Measurements from ENCODE around the gene MYLK.

The MYLK gene

DNA sequence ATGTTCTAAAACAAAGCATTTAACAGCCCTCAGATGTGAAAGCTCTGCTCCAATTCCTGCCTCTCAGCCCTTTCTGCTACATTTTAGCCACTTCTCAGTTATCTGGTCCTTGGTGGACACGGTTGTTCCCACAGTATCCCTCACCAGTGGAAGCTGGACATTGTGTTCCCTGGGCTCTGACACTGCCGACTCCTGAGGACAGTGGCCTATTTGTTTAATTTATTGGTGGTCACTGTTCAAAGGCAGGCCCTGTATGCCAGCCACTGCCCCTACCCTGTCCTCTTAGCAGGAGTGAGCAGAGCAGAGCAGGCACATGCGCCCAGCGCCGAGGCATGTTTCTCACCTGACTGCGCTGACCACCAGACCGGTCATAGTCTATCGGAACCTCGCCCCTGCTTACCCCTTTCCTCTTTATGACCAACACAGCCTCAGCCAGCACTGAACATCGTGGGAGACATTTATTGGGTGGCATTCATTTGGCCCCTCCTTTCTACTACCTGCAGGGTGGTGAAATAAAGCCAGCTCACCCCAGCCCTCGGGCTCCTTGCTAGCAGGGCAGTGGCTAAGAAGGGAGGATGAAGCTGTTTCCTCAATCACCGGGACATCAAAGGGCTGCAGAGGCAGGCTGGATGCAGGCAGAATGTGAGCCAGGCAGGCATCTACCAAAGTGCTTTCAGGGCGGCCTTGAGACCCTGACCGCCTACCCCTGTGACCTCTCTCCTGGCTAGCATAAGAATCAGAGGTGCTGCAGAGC, 245.0 kb downstream of the MYLK start:
- no peak for DNase-seq

DNA sequence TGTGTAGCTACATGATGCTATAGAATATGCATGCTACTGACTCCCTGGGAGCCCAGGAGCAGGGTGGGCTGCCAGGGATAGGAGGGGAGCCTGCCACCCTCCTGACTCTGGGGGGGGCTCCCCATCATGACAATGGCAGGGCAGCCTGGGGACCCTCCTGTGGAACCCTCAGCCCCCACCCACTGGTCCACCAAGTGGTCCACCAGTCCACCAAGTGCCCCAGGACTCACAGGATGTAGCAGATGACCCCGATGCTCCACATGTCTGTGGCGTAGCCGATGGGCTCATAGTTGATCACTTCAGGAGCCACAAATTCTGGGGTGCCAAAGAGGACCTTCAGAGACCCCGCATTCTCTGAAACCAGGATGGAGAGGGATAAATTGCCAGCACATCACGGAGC, 246.3 kb downstream of the MYLK start:
- no peak for DNase-seq

DNA sequence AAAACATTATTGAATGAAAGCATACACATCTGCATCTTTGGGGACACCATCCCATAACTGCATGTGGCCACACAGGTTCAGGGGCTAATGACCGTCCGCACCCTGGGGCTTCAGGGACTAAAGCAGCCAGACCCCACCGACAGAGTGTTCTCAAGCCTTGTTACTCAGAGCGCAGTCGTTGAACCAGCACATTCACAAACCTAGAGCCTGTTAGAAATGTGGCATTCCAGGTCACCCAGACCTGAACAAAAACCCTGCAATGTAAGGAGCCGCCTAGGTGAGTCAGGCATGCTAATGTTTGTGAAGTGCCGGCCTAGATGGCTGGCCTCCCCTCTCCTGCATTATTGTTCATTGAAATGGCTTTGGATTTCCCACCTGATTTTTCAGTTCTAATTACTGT, 247.0 kb downstream of the MYLK start:
- no peak for DNase-seq

DNA sequence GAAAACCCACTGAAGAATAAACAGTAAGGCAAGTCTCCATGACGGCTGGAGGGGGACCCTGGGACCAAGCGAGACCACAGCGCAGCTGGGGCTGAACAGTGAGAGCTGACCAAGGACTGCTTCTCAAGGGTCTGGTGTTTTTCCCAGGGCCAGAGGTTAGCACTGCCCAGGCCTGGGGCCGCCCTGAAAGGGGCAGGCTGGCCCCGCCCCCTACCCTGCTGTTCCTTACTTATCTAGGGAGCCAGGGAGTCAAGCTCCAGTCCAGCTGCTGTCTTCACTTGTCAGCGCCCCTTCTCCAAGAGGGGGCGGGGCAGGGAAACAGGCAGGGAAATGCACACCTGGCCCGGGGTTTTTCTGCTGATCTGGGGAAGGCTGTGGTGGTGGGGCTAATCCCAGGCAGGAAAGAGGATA, 247.7 kb downstream of the MYLK start:
- no peak for DNase-seq

DNA sequence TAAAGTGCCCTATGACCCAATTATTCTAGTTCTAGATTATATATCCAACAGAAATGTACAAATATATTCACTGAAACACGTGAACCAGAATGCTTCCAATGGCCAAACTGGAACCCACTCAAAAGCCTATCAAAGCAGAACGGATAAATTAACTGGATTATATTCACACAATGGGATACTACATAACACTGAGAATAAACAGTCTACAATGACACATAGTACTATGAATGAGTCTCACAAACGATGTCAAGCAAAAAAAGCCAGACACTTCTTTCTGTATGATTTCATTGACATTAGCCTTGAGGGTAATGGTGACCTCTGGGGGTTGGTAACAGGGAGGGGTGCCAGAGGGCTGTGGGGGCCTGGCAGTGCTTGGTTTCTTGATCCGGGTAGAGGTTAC, 248.4 kb downstream of the MYLK start:
- no peak for DNase-seq

DNA sequence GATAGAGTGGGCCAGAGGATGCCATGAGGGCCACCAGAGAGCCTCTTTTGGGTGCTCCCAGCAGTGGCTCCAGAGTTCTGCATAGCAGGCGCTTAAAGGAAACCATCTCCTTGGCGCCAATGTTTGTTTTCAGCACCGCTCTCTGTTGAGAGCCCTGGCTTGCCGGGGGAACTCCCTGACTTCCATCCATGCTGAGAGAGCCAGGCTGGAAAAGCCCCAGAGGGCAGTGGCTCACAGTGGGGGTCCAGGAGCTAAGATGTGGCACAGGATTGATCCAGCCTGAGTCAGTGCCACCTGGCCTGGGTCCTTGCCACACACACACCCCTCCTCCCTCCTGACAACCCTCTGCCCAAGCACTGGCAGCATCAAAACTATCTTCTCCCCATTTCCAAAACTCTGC, 248.9 kb downstream of the MYLK start:
- no peak for DNase-seq

DNA sequence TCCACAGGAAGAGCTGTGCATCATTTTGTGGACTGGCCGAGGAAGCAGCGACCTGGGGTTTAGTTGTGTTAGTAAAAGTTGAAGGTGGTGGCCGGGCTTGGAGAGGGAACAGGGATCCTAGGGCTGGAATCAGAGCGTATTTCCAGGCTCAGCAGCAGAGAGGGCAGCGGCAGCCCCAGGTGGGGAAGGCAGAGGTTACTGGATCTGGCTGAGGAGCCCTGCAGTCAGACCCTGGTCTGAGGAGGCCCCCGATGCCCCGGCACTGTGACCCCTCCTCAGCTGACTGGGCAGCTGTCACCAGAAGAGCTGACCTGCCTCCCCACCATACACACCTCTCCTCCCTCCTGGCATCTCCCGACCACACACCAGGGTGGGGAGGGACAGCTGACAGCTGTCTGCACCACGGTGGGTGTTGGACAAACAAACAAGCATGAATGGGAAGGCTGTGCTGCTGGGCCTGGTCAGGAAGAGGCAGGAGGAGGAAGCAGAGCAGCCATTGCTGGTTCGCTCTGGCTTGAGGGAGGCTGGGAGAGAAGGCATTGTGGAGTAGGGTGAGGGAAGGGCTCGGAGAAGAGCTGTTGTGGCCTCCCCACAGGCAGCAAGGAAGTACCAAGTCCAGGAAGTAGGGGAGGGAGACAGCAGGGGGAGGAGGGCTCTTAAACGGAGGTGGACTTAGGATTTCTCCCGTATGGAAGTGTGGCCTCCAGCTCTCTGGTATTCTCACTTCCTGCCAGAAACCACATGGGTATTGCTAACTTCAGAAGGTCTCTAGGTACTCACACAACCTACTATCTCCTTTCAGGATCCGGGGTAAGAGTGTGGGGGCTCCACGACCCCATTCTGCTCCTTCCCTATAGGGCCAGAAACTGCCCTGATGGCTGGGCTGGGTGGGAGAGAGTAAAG, 249.7 kb downstream of the MYLK start:
- DNase-seq, result no peak

DNA sequence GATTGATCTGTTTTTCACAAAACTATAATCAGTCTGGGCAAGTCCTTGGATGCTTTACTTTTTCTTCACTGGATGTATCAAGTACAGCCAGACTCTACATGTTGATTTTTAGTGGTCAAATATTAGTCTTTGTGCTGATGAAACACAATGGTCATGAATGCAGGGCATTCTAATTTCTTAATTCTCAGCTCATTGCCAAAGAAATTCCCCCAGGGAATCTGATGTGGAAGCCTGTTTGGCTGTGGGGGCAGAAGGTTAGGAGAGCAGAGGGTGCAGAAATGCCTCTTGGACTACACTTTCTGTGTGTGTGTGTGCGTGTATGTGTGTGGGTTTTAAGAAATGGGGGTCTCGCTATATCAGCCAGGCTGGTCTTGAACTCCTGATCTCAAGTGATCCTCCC, 250.6 kb downstream of the MYLK start:
- no peak for DNase-seq

DNA sequence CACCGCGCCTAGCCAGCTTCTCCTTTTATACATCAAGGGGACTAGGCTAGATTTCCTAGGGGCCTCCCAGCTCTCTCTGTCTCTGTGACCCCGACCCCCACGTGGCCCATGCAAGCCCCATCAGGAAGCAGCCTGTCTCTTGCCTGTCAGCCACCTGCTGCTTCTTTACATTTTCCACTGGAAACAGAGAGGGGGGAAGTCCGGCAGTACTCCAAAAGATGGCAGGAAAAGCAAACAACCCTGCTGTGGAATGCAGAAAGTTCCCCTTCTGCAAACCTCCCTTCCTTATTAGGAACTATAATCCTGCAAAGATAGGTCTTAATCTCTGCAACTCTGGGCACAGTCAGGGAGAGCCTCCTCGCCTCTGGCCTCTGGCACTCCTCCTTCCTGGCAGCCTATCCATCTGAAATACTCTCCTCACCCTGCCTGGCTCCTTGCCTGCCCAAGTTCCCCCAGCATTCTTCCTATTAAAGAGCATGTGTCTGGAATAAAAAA, 251.9 kb downstream of the MYLK start:
- no peak for DNase-seq

DNA sequence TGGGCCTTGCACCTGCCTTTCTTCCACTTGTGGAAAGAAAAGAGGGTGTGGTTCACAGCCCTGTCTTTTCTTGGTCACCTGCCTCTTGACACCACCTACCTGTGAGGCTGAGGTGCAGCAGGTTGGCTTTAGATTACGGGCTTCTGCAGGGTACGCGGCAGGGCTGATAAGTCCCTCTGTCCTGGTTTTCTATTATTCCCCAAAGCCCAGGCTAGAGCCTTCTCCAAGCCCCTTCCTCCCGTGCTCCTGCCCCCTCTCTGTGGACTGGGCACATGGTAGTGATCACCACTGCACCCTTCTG, 254.4 kb downstream of the MYLK start:
- DNase-seq, result no peak

DNA sequence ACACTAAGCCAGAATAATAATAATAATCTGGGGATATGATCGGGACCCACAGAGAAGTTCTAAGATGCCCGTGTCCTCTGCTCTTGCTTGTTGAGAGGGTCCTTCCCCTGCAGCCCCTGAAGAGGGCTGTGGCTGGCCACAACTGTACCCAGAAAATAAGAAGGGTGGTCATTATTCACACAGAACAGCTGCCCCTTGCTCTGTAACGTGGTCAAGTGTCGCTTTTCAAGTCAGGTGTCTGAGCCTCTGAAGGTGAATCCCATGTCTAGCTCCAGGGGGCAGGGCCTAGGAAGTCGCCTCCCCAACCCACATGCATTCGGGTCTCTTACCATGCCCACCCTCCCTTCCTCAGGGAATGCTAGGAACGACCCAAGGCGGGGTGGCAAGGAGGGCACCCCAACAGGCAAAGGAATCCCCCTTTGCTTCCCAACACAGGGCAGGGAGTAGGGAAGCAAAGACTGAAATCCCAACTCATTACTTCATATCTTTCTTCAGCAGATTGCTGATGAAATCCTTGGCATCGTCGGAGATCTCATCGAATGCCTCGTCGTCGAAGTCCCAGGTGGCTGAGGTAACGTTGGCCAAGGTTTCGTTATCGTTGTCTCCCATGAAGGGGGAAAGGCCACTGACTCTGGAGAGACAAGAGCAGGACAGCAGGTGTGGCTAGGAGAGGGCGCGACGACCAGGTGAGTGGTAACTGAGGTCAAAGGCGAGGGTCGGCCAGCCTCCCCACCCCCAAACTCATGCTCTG, 255.0 kb downstream of the MYLK start:
- no peak for DNase-seq

DNA sequence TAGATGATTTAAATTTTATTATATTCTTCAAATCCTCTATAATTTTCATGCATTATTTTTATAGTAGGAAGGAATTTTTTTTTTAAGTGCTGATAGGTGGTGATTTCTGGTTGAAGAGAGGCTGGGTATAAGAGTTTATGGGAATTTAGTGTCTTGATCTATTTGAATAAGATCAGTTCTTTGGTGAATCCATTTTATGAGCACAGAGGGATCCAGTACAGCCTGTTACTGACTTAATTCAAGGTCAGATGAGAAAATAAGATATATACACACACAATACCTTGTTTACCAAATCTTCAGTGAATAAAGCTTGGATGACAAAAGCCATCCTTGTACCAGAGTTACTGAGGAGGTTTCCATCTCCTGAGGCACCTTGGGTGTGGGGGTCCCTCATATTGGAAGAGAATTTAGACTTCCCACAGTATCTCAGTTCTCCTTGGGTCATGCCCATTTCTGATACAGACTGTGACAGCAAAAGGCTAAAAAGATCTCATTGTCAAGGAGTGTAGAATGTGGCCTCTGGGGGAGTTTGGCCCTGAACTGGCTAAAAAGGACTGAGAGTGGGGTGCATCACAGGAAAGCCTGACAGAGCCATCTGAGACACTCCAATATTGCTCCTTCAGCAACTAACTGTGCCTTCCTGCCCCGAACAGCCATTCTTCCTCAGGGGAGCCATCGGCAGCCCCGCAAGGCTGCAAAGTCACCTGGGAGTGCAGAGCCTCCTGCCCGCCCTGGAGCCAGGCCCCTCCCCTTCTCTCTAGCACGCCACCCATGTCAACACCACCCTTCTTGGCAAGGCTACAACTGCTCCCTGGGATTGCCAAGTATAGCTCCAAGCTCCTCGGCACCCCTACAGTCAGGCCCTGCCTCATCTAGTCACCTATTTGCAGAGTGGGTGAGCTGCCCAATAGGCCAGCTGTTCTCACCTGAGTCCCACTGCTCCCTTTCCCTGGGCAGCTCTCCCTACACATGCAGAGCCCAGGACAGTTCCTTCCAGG, 256.2 kb downstream of the MYLK start:
- DNase-seq, result no peak

DNA sequence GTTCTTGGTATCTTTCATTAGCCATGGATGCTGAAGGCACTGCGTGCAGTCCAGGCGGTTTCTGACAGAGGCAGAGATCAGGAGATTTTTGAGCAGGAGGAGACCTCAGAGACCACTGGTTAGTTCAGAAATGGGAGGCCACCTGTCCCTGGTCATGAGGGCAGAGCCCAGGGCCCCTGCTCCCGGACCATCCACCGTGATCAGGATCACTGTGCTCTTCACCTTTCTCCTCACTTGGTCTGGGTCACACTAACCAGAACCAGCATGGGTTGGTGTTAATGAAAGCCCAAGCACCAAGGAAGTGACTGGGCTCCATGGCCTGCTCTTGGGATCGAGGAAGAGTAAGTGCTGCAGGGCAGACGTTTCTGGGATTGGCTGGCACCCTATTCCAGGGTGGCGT, 257.3 kb downstream of the MYLK start:
- DNase-seq, result no peak

DNA sequence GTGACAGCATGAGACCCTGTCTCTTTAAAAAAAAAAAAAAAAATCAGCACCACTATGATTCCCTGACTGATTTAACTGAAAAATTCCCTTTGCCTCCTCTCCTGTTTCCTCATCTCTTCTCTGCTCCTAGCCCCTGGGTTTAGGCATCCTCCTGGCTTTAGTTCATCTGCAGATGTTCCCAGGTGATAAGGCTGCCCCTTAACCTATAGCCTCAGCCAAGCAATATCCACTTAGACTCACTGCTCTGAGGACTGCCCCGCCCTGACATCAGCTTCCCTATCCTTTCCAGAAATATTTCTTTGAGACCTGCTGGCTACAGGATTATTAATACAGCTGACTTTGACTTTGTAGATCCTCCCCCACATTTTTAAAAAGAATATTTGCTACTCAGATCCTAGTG, 259.8 kb downstream of the MYLK start:
- no peak for DNase-seq

DNA sequence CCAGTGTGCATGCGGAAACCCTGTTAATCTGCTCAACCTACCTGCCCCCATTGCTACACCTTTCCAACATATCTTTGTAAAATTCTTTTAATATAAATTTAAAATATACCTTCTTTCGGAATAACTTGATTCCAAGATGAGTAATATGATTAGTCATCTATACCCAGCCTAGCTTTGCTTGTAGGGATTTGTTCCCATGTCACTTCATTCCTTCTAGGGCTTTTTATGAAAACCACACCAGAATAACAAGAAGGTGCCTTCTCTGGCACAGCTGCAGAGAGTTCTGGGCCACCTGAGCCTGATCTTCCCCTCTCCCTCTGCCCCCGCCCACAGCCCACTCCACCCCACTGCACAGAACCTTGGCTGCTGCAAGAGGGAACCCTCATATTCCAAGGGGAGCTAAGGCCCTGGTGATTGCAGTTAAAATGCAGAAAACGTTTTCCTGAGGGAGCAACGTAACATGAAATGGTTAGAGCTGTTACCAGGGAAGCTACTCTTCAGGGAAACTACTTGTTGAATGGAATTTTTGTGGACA, 260.7 kb downstream of the MYLK start:
- no peak for DNase-seq

DNA sequence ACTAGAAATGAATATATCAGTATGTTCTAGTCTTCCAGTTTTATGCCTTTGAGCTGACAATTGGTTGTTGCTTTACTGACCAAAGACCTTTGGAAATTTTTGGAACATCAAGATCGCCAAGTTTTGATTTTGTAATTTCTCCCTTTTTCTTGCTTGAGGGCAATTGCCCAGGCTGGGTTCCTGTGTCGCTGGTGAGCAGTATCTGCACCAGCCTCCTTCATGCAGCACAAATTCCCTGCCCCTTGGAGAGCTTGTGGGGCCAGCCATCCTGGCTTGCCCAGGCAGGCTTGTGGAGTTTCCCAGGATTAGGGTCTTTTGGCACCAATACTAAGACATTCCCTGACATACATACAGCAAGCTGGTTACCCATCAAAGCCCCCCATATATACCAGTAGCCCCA, 261.4 kb downstream of the MYLK start:
- DNase-seq, result no peak

DNA sequence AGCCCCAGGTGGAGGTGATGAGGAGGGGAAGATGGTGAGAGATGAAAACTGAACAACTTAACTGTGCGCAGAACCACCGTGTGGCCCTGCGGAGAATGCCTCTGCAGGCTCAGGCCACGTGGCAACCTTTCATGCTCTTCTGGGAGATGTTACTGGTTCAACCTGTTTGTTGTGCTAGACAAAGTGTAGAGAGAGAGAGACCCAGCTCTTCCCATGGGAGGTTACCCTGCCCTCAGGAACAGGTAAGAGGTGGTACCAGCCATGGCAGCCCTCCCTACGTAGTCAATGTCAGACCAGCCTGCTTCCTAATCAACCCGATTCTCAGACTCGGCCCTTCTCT, 262.3 kb downstream of the MYLK start:
- no peak for DNase-seq

DNA sequence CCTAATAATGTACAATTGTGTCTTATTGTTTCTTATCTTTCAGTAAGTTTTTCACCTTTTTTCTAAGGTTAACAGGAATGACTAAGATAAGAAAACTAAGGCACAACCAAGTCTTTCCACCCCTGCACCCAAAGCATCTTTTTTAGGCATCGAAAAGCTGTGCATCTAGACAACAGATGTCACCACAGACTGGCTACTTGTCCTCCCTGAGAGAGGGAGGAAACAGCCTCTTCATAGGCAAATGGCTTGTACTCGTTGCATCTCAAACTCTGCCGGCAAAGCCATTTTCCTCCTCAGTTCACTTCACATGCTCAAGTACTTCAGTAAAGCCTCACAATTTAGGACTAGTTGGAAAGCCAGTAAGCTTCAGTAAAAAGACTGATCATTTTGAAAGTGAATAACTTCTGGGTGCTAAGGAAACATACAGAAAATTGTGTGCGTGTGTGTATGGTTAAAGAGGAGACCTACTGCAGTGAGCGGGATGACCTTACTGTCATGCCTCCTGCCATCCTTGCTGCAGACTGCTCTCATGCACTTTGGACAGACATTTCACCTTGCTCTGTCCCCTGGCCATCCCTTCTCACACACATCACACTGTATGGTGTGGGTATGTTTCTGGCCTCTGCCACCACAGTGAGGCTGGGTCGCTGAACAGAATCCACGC, 262.8 kb downstream of the MYLK start:
- no peak for DNase-seq

DNA sequence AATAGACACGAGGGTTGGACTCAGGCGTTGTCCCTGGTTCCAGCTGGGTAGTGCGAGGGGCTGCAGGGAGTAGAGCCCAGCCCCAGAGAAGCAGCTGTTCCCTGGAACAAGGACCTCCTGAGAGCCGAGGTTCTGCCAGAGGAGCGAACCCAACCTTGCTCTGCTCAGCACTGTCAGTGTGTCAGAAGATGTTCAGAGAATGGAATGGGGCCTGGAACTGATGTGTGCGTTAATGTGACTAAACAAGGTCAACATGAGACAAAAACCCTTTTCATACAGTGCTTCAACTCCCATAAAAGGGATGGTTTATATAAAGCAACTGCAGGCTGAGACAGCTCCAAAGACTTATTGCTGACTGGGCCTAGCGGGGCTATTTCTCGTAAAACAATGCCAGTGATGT, 263.8 kb downstream of the MYLK start:
- DNase-seq, result no peak

DNA sequence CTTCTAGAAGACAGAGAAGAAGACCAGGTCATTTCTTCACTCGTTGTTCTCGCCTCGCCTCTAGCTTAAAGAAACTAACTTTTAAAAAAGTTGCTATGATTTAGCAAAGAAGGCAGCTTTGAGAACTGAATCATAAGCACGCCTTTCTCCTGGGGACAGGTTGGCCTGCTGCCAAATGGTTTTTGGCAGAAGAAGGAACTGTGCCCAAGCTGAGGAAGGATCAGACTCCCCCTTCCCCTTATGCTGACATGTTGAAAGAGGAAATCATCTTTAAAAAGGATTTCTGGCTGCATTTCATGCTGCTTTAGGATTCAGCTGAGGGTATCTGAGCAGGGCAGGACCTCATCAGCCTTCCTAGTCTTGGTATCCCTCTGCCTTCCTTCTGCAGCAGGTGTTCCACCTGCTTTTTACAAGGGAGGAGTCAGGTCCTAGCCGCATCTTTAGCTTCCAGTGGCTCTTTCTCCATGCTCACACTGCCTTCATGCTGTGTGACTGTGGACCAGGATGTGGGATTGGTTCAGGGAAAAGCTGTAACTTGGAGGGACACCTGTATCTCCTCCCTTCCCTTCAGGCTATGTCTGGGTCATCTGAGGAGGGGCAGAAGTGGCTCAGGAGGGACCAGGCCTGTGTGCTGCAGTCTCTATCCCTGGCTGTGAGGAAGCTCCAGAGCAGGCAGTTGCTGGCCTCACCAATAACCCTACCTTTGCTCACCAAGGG, 265.2 kb downstream of the MYLK start:
- DNase-seq, result no peak
